NCI-H446 treated with DMSO at 0.1 percent for 48 hours (cell line): ENCODE measurements around the gene LUZP1.

Experiments used
- DNase-seq: peaks from one replicate; lab custom pipeline; 2025; lab: John Stamatoyannopoulos, UW

Gene LUZP1

GRCh38 chr1:23116921-23117699 lies 51.5 kb downstream of the LUZP1 start:
- DNase-seq: no peak

GRCh38 chr1:23116216-23116836 lies 52.3 kb downstream of the LUZP1 start:
- no peak for DNase-seq

DNA sequence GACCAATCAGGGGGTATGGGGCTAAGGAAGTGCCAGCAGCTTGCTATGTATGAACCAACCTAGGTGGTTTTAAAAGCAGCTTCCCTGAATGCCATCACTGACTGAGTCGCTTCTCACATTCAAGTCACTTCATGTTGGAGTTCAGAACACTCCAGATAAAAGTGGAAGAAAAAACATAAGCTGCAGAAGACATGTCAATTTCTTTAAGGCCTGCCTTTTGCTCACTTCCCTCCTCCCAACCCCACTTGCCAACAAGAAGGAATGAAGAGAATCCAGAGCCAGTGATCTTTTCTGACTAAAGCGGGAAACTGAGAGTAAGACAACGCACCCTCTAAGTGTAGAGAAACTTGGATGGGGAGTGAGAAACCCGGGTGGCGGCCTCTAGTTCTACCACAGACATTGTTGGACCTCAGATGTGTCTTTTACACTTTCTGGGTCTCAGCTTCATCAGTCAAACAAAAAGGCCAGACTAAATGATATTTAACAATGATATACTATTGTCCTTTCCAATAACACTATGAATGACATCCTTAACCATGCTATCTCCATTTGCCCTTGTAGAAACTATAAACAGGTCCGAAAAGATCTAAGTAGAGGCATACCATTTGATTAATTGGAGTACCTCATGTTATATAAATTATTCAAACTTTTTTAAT lies 54.1 kb downstream of the LUZP1 start:
- no peak for DNase-seq

- no peak for DNase-seq
Observed at GRCh38 chr1:23111600-23112535, 56.8 kb downstream of the LUZP1 start.

DNA sequence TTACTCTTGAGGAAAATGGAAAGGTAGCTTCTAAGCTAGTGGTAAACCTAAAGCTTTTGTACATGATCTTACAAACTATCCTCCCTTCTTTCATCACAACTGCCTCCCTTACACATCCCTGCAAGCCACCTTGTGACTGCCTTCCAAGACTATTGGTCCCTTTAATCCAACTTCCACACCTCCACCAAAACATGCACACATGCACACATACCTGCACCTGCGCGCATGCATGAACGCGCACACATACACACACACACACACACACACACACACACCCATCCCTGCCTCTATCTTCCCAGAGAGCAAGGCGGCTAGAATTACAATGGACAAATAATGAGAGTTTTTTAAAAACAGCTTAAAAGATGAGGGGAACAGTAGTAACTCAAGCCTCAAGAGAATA lies 58.3 kb downstream of the LUZP1 start:
- DNase-seq: no peak

DNA sequence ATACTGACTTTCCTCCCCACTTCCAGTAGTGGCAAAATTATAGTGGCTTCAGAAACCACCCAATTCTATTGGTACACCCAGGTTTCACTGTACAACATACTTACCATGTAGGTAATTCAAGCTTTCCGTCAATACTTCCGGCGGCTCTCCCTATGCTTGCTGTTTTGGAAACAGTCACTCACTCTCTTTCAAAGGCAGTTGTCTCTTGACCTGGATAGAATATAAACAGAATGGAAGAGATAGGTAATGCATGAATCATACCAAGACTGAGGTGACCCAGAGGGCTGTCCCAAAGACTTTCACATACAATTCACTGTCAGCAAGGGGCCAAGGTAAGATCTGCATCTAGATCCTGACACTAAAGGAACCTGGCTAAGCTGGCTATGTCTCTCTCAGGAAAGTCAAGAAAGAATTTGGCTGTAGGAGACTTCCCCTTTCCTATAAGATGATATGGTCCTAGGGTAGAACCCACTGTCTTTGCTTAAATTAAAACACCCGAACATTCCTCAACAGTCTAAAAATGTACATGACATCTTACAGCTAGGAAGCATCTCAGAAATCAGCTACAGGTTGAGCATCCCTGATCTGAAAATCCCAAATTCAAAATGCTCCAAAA lies 59.6 kb downstream of the LUZP1 start:
- DNase-seq: no peak

GRCh38 chr1:23103001-23103889 lies 65.4 kb downstream of the LUZP1 start:
- no peak for DNase-seq

DNA sequence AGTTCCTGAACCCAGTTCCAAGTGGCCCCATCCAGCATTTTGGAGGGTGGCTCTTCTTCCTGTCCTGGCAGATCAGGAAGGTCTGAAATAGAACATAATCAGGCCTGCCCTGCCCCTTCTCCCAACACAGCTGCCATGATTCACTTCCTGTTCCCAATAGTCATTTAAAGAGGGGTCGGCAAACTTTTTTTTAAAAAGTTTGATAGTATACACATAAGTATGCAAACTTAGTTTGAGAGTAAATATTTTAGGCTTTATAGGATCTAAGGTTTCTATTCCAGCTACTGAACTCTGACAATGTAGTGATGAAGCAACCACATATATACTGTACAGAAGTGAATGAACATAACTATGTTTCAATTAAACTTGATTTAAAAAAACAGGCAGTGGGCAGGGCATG lies 66.4 kb downstream of the LUZP1 start:
- DNase-seq: no peak

DNA sequence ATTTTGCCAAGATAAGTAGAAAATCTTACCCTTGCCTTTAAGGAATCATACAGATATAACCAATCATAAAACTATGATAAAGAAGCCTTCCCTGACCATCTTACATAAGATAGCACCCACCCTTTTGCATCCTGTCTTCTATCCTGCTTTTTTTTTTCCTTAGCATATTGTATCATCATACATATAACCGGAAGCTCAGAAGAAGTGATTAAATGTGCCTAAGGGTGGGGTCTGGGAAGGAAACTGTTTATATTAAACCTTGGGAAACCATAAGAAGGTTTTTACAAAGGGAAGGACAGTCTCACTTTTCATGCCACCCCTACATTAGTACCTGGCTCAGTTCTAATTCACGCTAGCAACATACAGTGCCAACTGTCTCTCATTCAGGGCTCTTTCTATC lies 66.8 kb downstream of the LUZP1 start:
- DNase-seq: no peak

- DNase-seq: no peak
Observed at GRCh38 chr1:23101101-23101827, 67.4 kb downstream of the LUZP1 start.

DNA sequence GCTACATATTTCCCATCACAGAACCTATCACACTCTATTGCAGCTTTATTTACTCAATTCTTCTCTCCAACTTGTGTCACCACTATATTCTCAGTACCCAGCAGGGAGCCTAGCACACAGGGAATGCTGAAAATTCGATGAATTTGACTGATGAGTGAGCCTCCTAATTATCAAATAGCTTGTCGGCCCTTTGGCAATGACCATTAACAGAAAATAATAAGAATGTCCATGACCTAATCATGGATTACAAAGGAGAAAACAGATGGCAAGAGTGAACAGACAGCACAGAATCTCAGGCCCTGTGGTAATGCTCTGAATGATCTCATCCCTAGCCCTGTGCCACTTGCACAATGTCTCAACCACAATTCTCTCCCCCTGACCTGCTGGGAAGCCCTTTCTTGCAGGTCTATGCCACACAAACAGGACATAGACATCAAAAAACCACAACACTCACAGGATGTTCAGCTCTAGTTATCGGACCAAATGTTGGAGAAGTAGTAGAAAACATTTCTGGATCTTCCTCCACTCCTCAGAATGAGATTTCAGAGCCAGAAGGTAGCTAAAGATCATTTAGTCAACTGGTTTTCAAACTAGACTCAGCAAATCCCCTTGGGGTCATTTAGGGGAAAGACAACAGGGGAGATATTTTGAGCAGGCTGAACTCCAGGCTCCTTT lies 68.4 kb downstream of the LUZP1 start:
- peak; percentile 81 for DNase-seq

GRCh38 chr1:23099171-23099536 lies 69.5 kb downstream of the LUZP1 start:
- DNase-seq: no peak

DNA sequence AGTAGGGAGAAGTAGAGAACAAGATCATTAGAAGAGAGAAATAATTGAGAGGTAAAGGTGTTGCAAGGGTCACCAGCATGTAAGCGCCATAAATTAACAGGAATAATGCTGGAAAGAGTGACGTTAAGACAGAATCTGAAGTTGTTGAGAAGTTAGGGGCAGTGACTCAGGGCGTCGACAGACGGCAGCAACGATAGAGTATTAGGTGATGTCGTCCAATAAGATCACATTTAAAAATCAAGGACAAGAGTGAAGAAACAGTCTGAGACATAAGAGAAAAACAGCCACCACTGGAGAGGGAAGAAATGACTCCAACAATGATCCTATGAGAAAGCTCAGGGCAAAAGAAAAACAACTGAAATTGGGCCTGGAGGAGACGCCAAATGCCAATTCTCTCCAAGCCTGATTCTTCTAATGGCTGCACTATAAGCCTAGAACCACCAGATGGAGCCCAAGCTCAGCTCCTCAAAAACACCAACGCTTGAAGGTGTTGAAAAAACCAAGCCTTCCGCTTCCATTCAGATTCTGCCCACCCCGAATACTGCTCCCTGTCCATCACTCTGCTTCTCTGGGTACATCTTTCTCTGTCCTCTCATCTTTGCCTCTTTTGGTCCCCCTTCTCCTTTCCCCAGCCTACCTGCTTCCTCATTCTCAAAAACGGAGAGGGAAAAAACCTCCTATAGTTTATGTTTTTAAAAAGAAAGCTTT lies 70.0 kb downstream of the LUZP1 start:
- DNase-seq: peak; percentile 64

GRCh38 chr1:23097316-23097715 lies 71.3 kb downstream of the LUZP1 start:
- DNase-seq: no peak

- DNase-seq: no peak
Observed at GRCh38 chr1:23092447-23092846, 76.2 kb downstream of the LUZP1 start.

GRCh38 chr1:23091545-23091944 lies 77.1 kb downstream of the LUZP1 start:
- no peak for DNase-seq

GRCh38 chr1:23090056-23090455 lies 78.6 kb downstream of the LUZP1 start:
- no peak for DNase-seq

GRCh38 chr1:23088027-23088426 lies 80.6 kb downstream of the LUZP1 start:
- no peak for DNase-seq

DNA sequence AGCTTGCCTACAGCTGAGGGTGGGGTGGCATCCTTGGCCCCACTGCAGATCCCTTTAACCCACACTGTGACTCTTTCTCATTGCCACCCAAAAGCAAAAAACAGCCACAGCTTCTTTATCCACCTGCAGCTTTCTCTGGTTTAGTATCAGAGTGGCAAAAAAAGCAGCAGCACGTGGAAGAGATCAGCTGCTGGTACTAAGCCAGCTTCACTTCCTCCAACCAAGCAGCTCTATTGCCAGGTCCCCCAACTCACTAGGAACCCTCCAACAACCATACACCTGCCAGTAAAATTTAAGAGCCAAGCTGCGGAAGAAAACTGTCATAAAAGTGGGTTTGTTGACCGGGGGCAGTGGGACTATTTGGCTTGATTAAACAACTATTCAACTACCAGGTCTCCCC lies 83.0 kb downstream of the LUZP1 start:
- no peak for DNase-seq
